KG1 (cell line): ENCODE data around the gene SCN8A.
"Not testable (repeated sequence)": the region's sequence is repeated elsewhere in the genome, so short reads cannot be mapped to it uniquely, and the experiment has no call there.

ENCODE experiments used
- DNase-seq: peaks from one replicate; lab custom pipeline; 2025; lab: John Stamatoyannopoulos, UW

Gene SCN8A

GRCh38 chr12:51591016-51591901 is at the start of gene SCN8A:
TSS of gene SCN8A (plus strand) at chr12:51591233. CDS start at chr12:51662818, 71,585 bp downstream.
- no peak for DNase-seq

- no peak for DNase-seq
Observed at GRCh38 chr12:51546097-51546496, 44.9 kb upstream of the SCN8A start.

GRCh38 chr12:51547606-51548005 is 43.4 kb upstream of the SCN8A start:
- DNase-seq, result no peak

GRCh38 chr12:51548241-51548640 is 42.8 kb upstream of the SCN8A start:
- no peak for DNase-seq

- no peak for DNase-seq
Observed at GRCh38 chr12:51549637-51550036, 41.4 kb upstream of the SCN8A start.

DNA sequence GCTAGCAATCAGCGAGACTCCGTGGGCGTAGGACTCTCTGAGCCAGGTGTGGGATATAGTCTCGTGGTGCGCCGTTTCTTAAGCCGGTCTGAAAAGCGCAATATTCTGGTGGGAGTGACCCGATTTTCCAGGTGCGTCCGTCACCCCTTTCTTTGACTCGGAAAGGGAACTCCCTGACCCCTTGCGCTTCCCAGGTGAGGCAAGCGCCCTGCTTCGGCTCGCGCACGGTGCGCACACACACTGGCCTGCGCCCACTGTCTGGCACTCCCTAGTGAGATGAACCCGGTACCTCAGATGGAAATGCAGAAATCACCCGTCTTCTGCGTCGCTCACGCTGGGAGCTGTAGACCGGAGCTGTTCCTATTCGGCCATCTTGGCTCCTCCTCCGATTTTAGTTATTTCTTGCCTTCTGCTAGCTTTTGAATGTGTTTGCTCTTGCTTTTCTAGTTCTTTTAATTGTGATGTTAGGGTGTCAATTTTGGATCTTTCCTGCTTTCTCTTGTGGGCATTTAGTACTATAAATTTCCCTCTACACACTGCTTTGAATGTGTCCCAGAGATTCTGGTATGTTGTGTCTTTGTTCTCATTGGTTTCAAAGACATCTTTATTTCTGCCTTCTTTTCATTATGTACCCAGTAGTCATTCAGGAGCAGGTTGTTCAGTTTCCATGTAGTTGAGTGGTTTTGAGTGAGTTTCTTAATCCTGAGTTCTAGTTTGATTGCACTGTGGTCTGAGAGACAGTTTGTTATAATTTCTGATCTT is 22.6 kb upstream of the SCN8A start:
- not testable (repeated sequence) for DNase-seq

DNA sequence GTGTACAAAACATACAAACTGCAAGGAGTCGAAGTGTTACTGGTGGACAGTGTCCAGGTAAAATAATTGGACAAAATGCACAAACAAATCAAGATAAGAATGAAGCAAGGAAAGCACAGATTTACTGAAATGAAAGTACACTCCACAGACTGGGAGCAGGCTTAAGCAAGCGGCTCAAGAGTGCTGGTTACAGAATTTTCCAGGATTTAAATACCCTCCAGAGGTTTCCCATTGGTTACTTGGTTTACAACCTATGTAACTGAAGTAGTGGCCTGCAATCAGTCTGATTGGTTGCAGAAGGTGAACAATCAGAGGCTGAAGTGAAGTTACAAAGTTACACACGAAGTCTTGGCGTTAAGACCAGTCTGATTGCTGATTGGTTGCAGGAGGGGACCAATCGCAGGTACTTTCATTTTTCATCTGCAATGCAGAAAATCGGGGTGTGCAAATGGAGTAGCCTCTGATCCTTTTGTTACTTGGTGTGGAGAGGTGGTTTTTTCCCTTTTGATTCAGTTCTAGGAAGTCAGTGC is 11.6 kb upstream of the SCN8A start:
- no peak for DNase-seq

GRCh38 chr12:51589060-51589459 is 2.0 kb upstream of the SCN8A start:
- no peak for DNase-seq

GRCh38 chr12:51589557-51590176 is 1.4 kb upstream of the SCN8A start:
- DNase-seq, result no peak

GRCh38 chr12:51590347-51591015 is 552 bp upstream of the SCN8A start:
- peak; percentile 2 for DNase-seq

DNA sequence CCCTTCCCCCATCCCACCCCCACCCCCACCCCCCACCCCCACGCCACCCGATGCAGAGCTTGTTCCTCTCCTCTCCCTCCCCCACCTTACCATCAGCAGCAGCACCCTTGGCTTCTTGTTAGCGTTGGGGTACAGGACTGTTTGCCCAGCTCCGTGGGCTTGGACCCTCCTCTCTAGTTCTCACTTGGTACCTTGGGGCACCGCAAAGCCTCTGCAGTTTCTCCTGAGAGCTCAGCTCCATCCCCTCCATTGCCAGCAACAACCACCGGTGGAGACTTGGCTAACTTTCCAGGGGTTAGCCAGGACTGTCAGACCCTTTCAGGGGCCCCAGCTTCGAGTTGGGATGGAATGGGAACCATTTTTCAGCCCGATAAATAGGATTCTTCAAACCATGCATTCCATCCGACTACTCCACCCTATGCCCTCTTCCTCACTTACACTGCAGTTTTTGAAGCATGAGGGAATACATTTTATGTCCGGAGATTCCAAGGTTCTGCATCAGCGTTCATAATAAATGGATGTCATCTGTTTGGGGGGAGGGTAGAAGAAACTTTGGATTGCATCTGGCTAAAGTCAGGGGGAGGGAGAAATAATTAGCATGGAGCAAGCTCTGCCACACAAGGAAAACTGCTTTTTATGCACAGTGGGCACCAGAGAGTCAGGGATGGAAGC is 1.1 kb downstream of the SCN8A start:
- DNase-seq, result no peak

DNA sequence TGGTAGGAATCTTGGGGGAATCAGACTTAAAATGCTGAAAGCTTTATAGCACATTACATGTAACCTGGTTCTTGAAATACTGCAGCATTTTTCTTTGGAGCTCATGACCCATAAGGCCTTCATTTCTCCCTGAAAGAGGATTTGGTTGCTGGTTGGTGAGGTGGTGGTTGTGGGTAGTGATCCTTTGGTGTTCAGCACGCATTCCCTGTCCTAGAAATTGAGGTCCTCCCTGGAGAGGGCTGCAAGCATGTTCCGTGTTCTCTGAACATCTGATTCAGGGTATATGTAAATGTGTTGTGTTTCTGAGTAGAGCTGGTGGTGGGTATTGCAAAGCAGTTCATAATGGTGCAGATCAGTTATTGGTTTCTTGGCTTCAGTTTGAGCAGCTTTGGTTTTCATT is 2.0 kb downstream of the SCN8A start:
- DNase-seq, result no peak

- no peak for DNase-seq
Observed at GRCh38 chr12:51593539-51593938, 2.5 kb downstream of the SCN8A start.

- DNase-seq, result no peak
Observed at GRCh38 chr12:51598156-51598555, 7.1 kb downstream of the SCN8A start.

- no peak for DNase-seq
Observed at GRCh38 chr12:51600721-51601120, 9.7 kb downstream of the SCN8A start.

DNA sequence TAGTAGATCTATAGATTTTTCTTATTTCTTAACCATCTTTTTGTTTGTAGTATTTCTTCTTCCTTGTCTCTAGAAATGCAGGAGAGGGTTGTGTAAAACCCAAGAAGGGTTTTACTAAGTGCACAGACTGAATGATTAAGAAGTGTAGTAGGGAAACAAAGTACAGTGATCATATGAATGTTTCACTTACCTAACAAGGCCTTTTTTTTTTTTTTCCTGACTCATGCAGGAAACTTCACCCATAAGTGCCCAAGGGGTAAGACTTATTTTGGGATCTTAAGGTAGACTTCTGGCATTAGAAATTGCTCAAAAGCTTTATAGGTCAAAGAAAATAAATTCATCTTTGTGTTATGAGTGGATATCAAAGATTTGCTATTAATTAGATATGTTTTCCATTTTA is 10.2 kb downstream of the SCN8A start:
- no peak for DNase-seq

- not testable (repeated sequence) for DNase-seq
Observed at GRCh38 chr12:51605896-51606295, 14.9 kb downstream of the SCN8A start.

- not testable (repeated sequence) for DNase-seq
Observed at GRCh38 chr12:51607197-51607596, 16.2 kb downstream of the SCN8A start.

DNA sequence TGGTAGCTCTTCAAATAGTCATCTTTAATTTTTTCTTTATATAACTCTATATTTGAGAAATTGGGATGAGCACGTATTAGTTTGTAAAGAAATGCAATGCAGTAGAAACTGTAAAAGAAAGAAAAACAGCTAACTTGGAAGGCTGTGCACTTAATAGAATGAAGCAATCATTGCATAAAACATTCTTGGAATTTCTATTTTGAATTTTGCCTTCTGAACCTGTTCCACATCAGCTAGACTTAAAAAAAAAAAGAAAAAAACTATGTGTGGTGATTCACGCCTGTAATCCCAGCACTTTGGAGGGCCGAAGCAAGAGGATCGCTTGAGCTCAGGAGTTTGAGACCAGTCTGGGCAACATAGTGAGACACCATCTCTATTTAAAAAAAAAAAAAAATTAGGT is 29.4 kb downstream of the SCN8A start:
- DNase-seq, result no peak

DNA sequence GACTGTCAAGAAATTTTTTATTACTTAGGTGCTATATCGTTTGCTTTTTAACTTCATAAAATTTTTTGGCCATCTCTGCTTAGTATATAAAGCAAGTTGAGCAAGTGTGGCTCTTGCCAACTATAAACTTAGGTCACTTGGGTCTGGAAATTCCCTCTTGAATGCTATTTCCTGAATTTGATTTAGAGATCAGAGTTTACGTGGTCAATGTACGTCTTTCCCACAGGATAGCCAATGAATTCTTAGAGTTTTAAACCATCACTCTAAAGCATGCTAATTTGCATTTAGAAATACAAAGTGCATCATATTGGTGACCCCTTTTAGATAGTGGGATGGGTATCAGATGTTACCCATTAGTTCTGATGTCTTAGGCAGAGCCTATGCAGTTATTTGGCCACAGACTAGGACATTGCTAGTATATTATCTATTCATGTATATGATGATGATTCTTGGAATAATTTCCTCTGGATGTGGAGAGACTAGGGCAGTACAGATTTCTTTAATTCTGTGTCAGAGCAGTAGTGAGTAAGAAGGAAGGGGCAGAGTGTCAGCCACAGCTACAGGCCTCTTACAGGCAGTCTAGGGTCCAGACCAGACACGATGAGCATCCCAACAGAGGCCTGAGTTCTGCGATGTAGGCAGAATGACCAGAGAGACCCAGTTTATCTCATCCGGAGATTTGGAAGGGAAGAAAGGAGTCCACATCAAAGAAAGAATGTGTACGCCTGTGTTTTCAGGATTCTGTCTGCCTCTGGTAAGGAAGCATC is 30.3 kb downstream of the SCN8A start:
- DNase-seq, result no peak

- no peak for DNase-seq
Observed at GRCh38 chr12:51622564-51622963, 31.5 kb downstream of the SCN8A start.
